K562 (cell line): Measurements from ENCODE around the gene SYCN. TPM values are rescaled to one million over a fixed set of nuclear protein-coding genes. Genes with fewer than 3 reads are reported as not detected.

ENCODE experiments used
- BRF1 ChIP-seq: IDR thresholded peaks from 3 replicates; pipeline ENCODE4 v1.6.1; 2011; ENCODE audit warnings: borderline replicate concordance, mild to moderate bottlenecking; ENCODE audit not compliant: insufficient read length; ENCODE audit errors: extremely low read depth
- DIDO1 ChIP-seq: fragments of 450-650 bp; IDR thresholded peaks from 2 replicates; pipeline ENCODE4 v1.6.1; 2016; ENCODE audit warnings: low read depth, missing biosample characterization, missing genetic modification characterization
- ESRRA ChIP-seq: fragments of 450-650 bp; IDR thresholded peaks from 2 replicates; pipeline ENCODE4 v1.6.1; 2014; ENCODE audit warnings: low read depth, mild to moderate bottlenecking, moderate library complexity, borderline replicate concordance
- FOSL1 ChIP-seq: fragments of 200-800 bp; sonication (Bioruptor generic); conservative IDR thresholded peaks from 2 replicates; pipeline ENCODE4 v1.6.1; 2016; ENCODE audit warnings: missing genetic modification characterization, missing compliant biosample characterization
- MYC ChIP-seq, 2 experiments: fragments of 250-450 bp in 1 of 2; sonication (Bioruptor Pico) in 1 of 2; IDR thresholded peaks; 2 replicates each; pipeline versions ENCODE4 v1.5.1 to v1.6.1; 2012 to 2021; ENCODE audit warnings: low read depth in 2 of 2, borderline replicate concordance in 1 of 2, improper control_type of control experiment in 1 of 2, low read length in 1 of 2, mild to moderate bottlenecking in 1 of 2, moderate library complexity in 1 of 2
- NCOA1 ChIP-seq: fragments of 450-650 bp; IDR thresholded peaks from 2 replicates; pipeline ENCODE4 v1.6.1; 2016; ENCODE audit warnings: low read depth
- RBM39 ChIP-seq: fragments of 200-400 bp; formaldehyde crosslinking; optimal IDR thresholded peaks from 2 replicates; pipeline ENCODE3; 2018; ENCODE audit warnings: low read depth, low read length
- THRAP3 ChIP-seq: fragments of 450-650 bp; IDR thresholded peaks from 2 replicates; pipeline ENCODE4 v1.6.1; 2016; ENCODE audit warnings: mild to moderate bottlenecking, inconsistent platforms, borderline replicate concordance
- ZFP30 ChIP-seq: fragments of 250-450 bp; sonication (Bioruptor Pico); IDR thresholded peaks from 2 replicates; pipeline ENCODE4 v1.8.0; 2022; ENCODE audit warnings: moderate library complexity, mild to moderate bottlenecking, inconsistent platforms, borderline replicate concordance
- ZNF146 ChIP-seq: IDR thresholded peaks from one replicate; pipeline ENCODE4 v1.6.1; 2018; ENCODE audit warnings: missing compliant biosample characterization; ENCODE audit not compliant: unreplicated experiment
- ZNF311 ChIP-seq: fragments of 250-450 bp; sonication (Bioruptor Pico); IDR thresholded peaks from 2 replicates; pipeline ENCODE4 v1.4.0; 2020; ENCODE audit warnings: mild to moderate bottlenecking, moderate library complexity
- ZNF324 ChIP-seq: fragments of 250-450 bp; sonication (Bioruptor Pico); IDR thresholded peaks from 2 replicates; pipeline ENCODE4 v1.4.0; 2020; ENCODE audit warnings: mild to moderate bottlenecking
- polyA plus RNA-seq, 8 experiments: library from polyadenylated mRNA; depleted of rRNA in 4 of 8; stranded (reverse) in 5 of 8; unstranded in 3 of 8; fragments of >200 nt; fragmentation: Nextera tagmentation in 2 of 8; fragmentation: Illumina TruSeq in 1 of 8; extraction: Ambion mirVana in 2 of 8; extraction: Trizol in 1 of 8; gene quantifications; 2 replicates each; pipeline versions ENCODE4 v1.2.1 to v1.2.3, GENCODE V29; 2011 to 2014; ENCODE audit warnings: inconsistent platforms in 1 of 8, missing spikeins in 1 of 8
- total RNA-seq, 7 experiments: library from RNA; depleted of rRNA in 6 of 7; stranded (reverse); fragments of >200 nt in 6 of 7; fragmentation: Illumina TruSeq in 2 of 7; extraction: Trizol in 2 of 7; gene quantifications; 2 replicates each; pipeline versions ENCODE4 v1.2.1 to v1.2.3, GENCODE V29; 2011 to 2021; ENCODE audit warnings: low replicate concordance in 1 of 7
- TF ChIP-seq, protein P1 (sequence below): fragments of 250-450 bp; sonication (Bioruptor Pico); IDR thresholded peaks from 2 replicates; pipeline ENCODE4 v1.8.0; 2022; ENCODE audit warnings: inconsistent platforms
- TF ChIP-seq, protein P2 (sequence below), 2 experiments: fragments of 450-650 bp; IDR thresholded peaks; 2 replicates each; pipeline ENCODE4 v1.6.1; 2016; ENCODE audit warnings: mild to moderate bottlenecking in 2 of 2, borderline replicate concordance in 1 of 2, low read depth in 1 of 2, moderate library complexity in 1 of 2
- TF ChIP-seq, protein P3 (sequence below): fragments of 200-800 bp; sonication (Bioruptor generic); IDR thresholded peaks from 2 replicates; pipeline ENCODE4 v1.6.1; 2017; ENCODE audit warnings: missing genetic modification characterization, missing compliant biosample characterization

Gene SYCN
- total and polyA plus RNA-seq, 9 of the 15 experiments (the other 6 are each of a cell fraction or from before 2014, with no cell fraction given), result not detected

DNA sequence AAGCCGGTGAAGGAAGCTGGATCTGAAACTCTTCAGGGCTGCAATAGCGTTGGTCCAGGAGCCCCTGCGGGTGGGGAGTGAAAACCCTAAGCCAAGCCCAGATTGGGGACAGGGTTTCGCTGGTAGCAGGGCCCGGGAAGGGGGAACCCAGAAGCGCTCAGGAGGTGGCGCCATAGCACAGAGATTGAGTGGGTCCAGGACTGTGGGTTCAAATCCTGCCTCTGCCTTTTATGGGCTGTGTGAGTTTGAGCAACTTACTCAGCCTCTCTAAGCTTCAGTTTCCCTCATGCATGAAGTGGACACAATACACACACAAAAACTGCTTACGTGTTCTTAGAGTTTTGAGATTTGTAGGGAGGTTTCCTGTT lies 8.3 kb upstream of the SYCN start (continued):
- TF ChIP-seq MYC (IDR thresholded peaks at IDR 0.05; ENCODE audit: low read depth, low read length), result 0 out of 2 replicates have a peak, but pooled peaks have one; percentile 12
- no peak for TF ChIP-seq MYC (CRISPR knock-in tag; IDR thresholded peaks at IDR 0.05; ENCODE audit: borderline replicate concordance, low read depth)
- TF ChIP-seq DIDO1 (tag), result no peak
- TF ChIP-seq, protein P1, sequence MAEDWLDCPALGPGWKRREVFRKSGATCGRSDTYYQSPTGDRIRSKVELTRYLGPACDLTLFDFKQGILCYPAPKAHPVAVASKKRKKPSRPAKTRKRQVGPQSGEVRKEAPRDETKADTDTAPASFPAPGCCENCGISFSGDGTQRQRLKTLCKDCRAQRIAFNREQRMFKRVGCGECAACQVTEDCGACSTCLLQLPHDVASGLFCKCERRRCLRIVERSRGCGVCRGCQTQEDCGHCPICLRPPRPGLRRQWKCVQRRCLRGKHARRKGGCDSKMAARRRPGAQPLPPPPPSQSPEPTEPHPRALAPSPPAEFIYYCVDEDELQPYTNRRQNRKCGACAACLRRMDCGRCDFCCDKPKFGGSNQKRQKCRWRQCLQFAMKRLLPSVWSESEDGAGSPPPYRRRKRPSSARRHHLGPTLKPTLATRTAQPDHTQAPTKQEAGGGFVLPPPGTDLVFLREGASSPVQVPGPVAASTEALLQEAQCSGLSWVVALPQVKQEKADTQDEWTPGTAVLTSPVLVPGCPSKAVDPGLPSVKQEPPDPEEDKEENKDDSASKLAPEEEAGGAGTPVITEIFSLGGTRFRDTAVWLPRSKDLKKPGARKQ (CRISPR knock-in tag), result no peak
- no peak for TF ChIP-seq THRAP3
- TF ChIP-seq, protein P2, sequence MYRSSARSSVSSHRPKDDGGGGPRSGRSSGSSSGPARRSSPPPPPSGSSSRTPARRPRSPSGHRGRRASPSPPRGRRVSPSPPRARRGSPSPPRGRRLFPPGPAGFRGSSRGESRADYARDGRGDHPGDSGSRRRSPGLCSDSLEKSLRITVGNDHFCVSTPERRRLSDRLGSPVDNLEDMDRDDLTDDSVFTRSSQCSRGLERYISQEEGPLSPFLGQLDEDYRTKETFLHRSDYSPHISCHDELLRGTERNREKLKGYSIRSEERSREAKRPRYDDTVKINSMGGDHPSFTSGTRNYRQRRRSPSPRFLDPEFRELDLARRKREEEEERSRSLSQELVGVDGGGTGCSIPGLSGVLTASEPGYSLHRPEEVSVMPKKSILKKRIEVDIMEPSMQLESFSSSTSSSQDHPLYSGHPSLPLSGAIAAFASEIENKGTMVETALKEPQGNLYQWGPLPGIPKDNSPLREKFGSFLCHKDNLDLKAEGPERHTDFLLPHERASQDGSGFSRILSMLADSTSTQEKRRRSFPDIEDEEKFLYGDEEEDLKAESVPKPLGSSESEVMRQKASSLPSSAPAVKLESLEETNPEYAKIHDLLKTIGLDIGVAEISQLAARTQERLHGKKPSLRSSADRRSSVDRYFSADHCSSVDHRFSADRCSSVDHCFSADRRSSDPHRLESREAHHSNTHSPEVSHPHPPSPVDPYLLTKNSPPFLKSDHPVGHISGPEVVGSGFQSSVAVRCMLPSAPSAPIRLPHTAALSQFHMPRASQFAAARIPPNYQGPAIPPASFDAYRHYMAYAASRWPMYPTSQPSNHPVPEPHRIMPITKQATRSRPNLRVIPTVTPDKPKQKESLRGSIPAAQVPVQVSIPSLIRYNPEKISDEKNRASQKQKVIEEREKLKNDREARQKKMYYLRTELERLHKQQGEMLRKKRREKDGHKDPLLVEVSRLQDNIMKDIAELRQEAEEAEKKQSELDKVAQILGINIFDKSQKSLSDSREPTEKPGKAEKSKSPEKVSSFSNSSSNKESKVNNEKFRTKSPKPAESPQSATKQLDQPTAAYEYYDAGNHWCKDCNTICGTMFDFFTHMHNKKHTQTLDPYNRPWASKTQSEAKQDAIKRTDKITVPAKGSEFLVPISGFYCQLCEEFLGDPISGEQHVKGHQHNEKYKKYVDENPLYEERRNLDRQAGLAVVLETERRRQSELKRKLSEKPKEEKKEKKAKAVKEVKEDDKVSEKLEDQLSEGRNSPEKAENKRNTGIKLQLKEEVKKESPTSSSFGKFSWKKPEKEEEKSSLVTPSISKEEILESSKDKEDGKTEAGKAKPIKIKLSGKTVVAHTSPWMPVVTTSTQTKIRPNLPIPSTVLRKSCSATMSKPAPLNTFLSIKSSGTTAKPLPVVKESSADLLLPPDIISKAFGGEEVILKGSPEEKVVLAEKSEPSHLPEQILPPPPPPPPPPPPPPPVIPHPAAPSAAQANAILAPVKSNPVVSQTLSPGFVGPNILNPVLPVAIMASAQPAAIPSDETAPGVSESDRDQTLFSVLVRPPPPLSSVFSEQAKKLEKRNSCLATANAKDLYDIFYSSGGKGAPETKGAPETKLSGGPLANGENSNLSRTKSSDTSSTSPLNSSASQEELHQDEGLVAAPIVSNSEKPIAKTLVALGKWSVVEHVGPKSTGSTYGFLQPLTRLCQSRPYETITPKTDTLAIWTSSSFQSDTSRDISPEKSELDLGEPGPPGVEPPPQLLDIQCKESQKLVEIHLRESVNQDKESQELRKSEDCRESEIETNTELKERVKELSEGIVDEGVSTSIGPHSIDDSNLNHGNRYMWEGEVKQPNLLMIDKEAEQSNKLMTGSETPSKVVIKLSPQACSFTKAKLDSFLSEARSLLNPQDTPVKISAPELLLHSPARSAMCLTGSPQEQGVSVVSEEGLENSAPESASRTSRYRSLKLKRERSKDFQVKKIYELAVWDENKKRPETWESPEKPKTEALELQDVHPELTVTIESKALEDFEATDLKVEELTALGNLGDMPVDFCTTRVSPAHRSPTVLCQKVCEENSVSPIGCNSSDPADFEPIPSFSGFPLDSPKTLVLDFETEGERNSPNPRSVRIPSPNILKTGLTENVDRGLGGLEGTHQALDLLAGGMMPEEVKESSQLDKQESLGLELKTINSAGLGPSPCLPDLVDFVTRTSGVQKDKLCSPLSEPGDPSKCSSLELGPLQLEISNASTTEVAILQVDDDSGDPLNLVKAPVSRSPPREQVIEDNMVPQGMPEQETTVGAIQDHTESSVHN (IDR thresholded peaks at IDR 0.05; ENCODE audit: borderline replicate concordance in 1 of 2, low read depth in 1 of 2), result no peak
- TF ChIP-seq RBM39, result no peak
- TF ChIP-seq BRF1, result no peak
- no peak for TF ChIP-seq ZNF324 (CRISPR knock-in tag)
- no peak for TF ChIP-seq ZFP30 (CRISPR knock-in tag)
- TF ChIP-seq ESRRA, result 0 out of 2 replicates have a peak, but pooled peaks have one; percentile 16
- no peak for TF ChIP-seq FOSL1 (tag)
- TF ChIP-seq ZNF146 (CRISPR knock-in tag), result no peak
- no peak for TF ChIP-seq ZNF311 (CRISPR knock-in tag)
- no peak for TF ChIP-seq NCOA1
- TF ChIP-seq, protein P3, sequence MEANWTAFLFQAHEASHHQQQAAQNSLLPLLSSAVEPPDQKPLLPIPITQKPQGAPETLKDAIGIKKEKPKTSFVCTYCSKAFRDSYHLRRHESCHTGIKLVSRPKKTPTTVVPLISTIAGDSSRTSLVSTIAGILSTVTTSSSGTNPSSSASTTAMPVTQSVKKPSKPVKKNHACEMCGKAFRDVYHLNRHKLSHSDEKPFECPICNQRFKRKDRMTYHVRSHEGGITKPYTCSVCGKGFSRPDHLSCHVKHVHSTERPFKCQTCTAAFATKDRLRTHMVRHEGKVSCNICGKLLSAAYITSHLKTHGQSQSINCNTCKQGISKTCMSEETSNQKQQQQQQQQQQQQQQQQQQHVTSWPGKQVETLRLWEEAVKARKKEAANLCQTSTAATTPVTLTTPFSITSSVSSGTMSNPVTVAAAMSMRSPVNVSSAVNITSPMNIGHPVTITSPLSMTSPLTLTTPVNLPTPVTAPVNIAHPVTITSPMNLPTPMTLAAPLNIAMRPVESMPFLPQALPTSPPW (CRISPR knock-in tag), result peak; percentile 27; the same call in 1 of the 2 replicates
